HG03571 (cell line): ENCODE results near the gene KCNK10.

Source experiments
- ATAC-seq: cut with Tn5 transposase; IDR thresholded peaks from one replicate; pipeline ENCODE4 v1.9.1; 2021; ENCODE audit not compliant: unreplicated experiment

KCNK10 gene

GRCh38 chr14:88232771-88233170 lies 90.3 kb downstream of the KCNK10 start:
- ATAC-seq, result no peak

GRCh38 chr14:88231603-88232002 lies 91.5 kb downstream of the KCNK10 start:
- no peak for ATAC-seq

DNA sequence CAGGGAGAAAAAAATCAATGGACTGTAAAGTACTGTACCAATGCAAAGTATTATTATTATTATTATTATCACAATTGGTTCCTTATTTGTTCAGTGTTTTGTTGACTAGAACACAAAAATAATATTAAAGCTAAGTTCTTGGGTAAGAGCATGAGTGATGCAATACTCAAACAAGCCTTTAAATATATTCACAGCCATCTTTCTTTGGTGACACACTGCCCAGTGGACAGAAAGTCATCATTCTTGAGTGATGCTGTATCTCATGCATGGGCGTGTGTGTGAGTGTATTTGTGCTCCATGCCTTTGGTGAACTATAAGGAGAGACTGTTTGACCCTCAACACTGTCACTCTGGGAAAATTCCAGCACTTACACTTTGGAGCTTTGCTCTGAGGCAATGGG lies 93.6 kb downstream of the KCNK10 start:
- ATAC-seq, result no peak

DNA sequence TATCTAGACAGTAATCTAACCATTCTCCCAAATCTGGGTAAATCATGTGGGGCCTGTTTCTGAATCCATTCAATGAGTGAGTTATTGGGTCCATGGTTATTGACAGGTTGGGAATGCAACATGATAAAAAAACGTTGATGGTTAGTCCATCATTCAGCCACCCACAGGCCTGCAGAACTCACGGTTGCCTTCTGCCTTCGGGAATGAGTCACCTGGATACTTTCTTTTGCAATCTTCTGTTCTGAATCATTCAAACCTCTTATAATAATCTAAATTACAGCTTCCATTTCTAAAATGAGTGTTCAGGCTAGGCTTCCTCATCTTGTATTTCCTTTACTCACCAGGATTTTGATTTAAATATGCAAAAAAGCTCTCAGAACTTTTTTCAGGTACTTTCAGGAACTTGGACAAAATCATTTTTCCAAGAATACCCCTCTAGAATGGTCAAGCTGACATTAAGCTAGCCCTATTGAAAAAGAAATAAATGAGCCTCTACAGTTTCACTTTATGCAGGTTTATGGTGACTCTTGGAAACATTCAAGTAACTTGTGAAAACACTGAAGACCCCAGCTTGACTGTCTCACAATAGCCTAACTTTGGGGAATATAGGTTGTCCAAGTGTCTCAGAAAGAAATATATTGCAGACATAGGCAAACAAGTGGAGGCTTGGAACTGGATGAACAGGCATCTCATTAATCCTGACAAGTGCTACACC lies 94.4 kb downstream of the KCNK10 start:
- no peak for ATAC-seq

- ATAC-seq, result no peak
Observed at GRCh38 chr14:88227693-88228092, 95.4 kb downstream of the KCNK10 start.

GRCh38 chr14:88225721-88226120 lies 97.3 kb downstream of the KCNK10 start:
- ATAC-seq, result no peak

GRCh38 chr14:88218119-88218915 lies 104.8 kb downstream of the KCNK10 start:
- no peak for ATAC-seq

DNA sequence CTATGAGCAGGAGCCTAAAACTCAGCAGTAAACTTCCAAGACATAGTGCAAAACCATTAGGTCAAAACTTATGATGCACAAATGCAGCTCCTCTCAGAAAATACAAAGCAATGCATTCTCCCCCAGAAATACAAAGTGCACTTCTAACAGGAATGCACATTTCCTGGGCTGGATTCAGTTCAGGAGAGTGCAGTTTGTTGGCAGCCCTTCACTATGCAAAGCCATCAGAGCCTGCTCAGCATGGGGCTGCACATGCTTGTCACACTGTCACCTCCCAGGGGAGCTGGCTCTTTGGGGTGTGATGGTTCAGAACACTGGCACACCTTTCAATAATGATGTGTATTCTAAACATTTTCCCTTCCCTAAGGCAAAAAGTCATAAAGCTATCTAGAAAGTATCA lies 110.4 kb downstream of the KCNK10 start:
- ATAC-seq, result no peak

GRCh38 chr14:88210426-88210825 lies 112.6 kb downstream of the KCNK10 start:
- no peak for ATAC-seq

DNA sequence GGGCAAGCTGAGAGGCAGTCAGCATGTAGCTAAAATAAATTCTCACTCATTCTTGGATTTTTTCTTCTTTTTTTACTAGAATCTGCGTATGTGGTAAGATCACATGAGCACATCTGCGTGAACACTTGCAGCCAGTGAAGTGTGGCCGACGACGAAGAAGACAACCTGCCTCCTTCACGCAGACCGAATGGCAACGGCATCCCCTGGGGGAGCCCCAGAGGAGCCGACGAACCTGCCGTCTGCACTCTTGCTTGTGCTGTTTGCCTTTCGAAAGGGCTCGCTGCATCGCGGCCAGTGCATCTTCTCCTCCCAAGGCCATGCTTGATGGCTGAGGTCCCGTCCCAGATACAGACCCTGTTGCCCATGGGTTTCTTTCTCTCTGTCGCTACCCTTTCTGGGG lies 113.8 kb downstream of the KCNK10 start:
- ATAC-seq, result no peak

DNA sequence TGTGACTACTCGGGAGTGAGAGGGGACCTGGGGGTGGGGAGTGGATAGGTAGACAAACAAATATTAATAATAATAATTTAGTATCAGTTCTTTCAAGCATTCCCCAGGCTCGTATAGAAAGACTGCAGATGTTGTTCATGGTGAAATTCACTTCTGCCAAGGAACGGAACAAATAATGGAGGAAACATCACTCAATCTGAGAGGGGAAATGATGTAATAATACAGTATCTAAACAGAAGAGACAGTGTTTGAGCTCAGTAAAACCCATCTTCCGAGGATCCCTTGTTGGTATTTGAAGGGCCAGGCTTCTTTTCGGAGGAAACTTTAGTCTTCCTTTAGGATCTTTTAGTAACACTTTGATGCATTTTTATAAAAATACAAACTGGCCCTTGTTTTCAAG lies 114.2 kb downstream of the KCNK10 start:
- no peak for ATAC-seq

DNA sequence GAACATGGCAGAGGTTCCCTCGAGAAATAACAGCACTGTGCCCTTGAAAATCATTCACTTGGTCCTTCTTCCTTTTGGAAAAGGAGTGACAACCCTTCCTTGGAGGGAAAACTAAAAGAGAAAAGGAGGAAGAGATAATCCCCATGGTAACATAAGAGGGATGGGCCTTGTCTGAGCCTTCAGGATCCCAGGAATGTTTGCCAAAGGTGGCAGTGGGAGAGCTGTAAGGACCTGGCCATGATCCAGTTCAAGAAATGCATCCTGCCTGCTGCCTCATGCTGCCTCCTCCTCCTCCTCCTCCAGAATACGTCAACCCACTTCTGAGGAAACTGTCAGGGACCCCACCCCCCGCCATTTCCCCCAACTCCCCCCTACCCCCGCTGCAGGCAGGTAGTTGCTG lies 118.8 kb downstream of the KCNK10 start:
- no peak for ATAC-seq

DNA sequence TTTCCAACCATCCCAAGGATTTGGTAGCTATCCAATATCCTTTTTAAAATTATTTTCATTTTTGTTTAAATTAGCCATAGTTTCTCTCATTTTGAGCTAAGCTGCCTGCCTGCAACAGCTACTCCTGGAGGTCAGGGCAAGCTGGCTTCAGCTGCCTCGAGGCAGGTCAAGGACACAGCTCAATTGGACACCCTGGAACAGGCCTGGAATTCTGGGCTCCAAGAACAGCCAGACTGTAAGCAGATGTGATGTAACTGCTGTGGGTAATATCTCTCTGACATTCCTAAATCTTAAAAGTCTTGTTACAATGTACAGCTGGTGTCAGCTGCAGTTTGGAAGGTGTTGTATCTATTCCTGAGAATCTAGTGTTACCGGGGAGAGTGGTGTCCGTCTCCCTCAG lies 119.8 kb downstream of the KCNK10 start:
- ATAC-seq, result no peak

DNA sequence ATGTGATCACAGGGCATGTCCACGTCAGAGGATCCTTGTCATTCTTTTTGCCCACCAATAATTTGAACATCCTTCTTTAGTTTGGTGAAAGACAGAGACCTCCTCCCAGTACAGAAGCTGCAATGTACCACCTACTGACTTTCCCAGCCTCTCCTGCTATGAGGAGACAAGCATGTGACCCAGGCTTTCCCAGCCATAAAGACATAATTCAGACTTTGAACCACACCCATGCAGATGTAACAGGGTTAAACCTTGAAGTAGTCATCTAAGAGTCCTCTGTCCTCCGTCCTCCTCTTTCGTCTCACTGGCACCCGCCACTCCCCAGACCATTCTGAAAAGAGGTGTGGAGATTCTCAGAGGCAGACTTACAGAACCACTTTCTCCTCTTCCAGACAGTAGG lies 120.8 kb downstream of the KCNK10 start:
- ATAC-seq, result no peak

DNA sequence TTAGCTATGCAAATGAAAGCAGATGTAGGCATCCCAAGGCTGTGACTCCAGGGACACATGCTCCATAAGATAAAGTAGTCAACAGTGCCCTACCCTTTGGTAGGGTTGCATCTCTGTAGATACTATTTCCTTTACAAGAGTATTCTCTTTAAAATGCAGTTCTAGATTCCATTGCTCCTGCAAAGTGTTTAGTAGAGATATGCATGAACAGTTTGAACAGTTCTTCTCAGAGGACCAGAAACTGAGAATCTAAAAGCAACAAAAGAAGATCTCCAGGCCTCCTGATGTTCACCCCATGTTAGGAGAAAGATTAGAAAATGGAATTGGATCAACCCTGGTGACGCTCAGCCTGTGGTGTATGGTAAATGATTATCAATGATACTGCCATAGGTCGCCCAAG lies 121.2 kb downstream of the KCNK10 start:
- no peak for ATAC-seq

- no peak for ATAC-seq
Observed at GRCh38 chr14:88199882-88200281, 123.2 kb downstream of the KCNK10 start.

DNA sequence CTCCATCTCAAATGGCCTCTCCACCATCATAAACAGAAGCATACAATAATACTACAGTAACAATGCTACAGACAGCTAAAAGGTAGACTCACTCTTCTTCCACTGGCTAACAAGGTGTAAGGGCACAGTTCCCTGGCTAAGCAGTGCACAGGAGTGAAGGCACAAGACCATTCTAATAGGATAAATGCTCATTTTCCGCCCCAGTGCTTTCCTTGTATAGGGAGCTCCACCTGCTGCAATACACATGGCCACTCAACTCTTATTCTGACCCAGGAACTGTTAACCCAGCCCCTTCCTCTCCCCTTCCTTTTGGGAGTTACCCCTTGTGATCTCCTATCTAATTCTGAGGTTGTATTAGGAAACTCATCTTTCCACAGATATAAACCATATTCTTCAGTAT lies 124.6 kb downstream of the KCNK10 start:
- ATAC-seq, result no peak

DNA sequence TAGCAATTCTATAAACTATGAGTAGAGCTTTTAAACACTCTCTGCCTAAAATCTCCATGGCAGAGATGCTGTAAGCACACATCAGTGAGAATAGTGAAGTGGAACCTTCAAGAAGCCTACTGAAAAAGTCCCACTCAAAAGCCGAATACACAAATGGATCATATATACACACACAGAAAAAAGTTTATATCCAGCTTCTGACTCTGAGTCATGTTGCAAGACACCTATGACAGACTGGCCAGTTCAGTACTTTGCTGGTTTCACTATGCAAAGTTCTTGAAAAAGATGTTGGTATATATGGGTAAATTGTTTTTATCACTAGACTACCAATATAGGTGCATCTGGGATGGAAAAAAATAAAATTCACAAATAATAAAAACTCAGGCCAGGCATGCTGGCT lies 126.1 kb downstream of the KCNK10 start:
- no peak for ATAC-seq

DNA sequence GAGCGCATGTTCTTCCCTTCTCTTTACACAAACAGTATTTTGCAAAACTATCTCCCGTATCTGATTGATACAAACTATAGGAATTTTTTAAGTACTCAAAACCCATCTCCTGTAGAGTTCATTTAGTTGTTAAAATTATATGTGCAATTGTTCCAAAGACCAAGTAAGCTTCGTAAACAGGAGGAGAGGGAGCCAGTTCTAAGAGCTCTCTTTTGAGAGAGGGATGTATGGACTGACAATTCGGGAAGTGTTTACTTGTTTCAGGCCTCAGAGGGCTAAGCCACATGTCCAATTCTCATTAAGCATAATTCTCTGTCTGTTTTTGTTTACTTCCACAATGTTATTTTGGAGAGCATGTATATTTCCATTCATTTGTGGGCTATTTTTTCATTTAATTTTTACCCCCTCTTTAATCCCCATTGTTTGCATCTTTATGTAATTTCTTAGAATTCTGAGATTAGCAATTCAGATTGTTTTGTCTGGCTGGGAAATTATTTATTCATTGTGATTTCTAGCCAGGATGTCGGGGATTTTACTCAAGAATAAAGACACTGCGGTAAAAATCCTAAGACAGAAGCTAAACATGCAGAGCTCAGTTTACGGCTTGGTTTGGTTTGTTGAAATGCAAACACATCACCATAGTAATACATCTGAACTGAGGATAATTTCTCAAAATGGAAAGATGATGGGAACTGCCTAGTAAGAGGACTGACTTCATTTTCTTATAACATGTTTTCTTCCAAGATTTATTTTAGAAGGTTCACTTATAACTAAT lies 126.8 kb downstream of the KCNK10 start:
- ATAC-seq, result no peak

DNA sequence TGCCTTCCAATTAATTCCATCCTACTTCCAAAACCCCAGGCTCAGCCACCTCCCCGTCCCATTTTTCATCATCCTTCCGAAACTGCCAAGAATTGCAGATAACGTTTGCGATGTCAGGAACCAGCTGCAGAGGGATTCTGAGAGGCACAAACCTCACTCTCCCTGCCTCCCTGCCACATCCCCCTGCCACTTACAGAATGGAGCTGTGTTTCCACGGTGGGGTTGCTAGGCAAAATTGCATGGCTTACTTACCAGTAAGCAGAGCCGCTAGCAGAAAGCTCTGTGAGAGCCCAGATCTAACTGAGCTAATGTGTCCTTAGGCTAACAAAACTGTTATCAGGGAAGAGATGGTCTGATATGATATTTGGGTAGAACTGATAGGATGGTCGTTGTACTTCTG lies 127.4 kb downstream of the KCNK10 start:
- ATAC-seq, result no peak

- no peak for ATAC-seq
Observed at GRCh38 chr14:88194531-88194930, 128.5 kb downstream of the KCNK10 start.

DNA sequence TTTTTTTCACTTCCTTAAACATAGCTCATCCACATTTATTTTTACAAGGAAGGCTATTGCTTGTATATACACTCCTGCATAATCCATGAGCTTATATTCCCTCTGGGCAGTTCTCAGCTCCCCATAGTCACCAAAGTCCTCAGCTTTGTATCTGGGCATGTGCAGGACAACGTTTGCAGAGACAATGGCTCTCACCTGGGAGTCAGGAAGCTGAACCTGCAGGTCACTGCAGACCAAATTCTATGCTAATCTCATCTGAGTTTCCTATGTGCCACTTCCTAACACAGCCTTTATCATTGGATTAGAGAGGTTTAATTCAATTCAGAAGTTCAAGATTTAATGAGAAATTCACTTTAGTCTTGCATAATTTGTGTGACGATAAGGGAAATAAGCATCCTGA lies 131.5 kb downstream of the KCNK10 start:
- ATAC-seq, result no peak
